Adipose tissue (tissue), 3 donors: ENCODE results near the gene RGS7. TPM values are rescaled to one million over a fixed set of nuclear protein-coding genes. Genes with fewer than 3 reads are reported as not detected.

ENCODE experiments used
- H3K27ac ChIP-seq: one replicate; pipeline ENCODE4 v1.5.1; 2013; ENCODE audit warnings: low read depth, low read length
- WGBS, 3 donors: extraction: QIAGEN DNeasy Blood & Tissue Kit; methylation state at CpG; one replicate each; pipeline ENCODE4 v1.1.7; 2013; 5-methylcytosine and 5-hydroxymethylcytosine counted together
- polyA plus RNA-seq, 3 donors: library from polyadenylated mRNA; stranded (reverse); fragments of 200-250 nt; gene quantifications; one replicate each; pipeline ENCODE4 v1.2.3, GENCODE V29; 2013
- donor health status: healthy with polysubstance abuse.
- donor health status: Bipolar disorder and iron deficiency.
- donor health status: healthy.

The RGS7 gene
- polyA plus RNA-seq, 3 donors, result 0.13 to 0.28 TPM; not detected in 1

- no peak overlapping the region for H3K27ac ChIP-seq
These were observed 487.9 kb downstream of the RGS7 start for GRCh38 chr1:240869071-240869470.

GRCh38 chr1:240866724-240867123 lies 490.3 kb downstream of the RGS7 start:
- no peak overlapping the region for H3K27ac ChIP-seq
- WGBS, 3 donors, result 53 to 64% (median 53%) methylated on average over 2 of the region's 2 CpGs

More at GRCh38 chr1:240869071-240869470, 487.9 kb downstream of the RGS7 start:
- 83 to 89% (median 86%) methylated on average over 3 of the region's 3 CpGs for WGBS, 3 donors

DNA sequence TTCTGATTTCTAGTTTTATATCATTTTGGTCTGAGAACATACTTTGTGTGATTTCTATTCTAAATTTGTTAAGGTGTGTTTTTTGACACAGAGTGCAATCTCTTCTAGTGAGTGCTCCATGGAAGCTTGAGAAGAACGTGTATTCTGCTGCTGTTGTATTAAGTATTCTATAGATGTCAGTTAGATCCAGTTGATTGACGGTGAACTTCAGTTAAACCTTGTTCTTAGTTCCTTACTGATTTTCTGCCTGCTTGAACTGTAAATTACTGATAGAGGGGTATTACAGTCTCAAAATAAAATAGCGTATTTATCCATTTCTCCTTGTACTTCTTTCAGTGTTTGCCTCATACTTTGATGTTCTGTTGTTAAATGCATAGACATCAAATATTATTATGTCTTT lies 497.0 kb downstream of the RGS7 start:
- no peak overlapping the region for H3K27ac ChIP-seq
- 69 to 83% (median 81%) methylated on average over 3 of the region's 3 CpGs for WGBS, 3 donors

GRCh38 chr1:240854367-240854766 lies 502.6 kb downstream of the RGS7 start:
- 53 to 62% (median 62%) methylated on average over 6 of the region's 6 CpGs for WGBS, 3 donors
- no peak overlapping the region for H3K27ac ChIP-seq

GRCh38 chr1:240847325-240847724 lies 509.7 kb downstream of the RGS7 start:
- no peak overlapping the region for H3K27ac ChIP-seq
- 65 to 72% (median 72%) methylated on average over 2 of the region's 2 CpGs for WGBS, 3 donors

- H3K27ac ChIP-seq, result no peak overlapping the region
- WGBS, 3 donors, result 95 to 97% (median 96%) methylated on average over 1 of the region's 1 CpG
These were observed 512.5 kb downstream of the RGS7 start for GRCh38 chr1:240844486-240844885.

- 30 to 42% (median 36%) methylated on average over 3 of the region's 3 CpGs for whole genome bisulfite sequencing, 3 donors
- H3K27ac ChIP-seq, result no peak overlapping the region
These were observed 513.2 kb downstream of the RGS7 start for GRCh38 chr1:240843798-240844197.

- 38 to 73% (median 57%) methylated on average over 1 of the region's 1 CpG for WGBS, 3 donors
- no peak overlapping the region for H3K27ac ChIP-seq
These were observed 520.7 kb downstream of the RGS7 start for GRCh38 chr1:240836271-240836670.

- 82 to 92% (median 87%) methylated on average over 9 of the region's 9 CpGs for WGBS, 3 donors
- H3K27ac ChIP-seq, result no peak overlapping the region
These were observed 521.7 kb downstream of the RGS7 start for GRCh38 chr1:240835291-240835690.

DNA sequence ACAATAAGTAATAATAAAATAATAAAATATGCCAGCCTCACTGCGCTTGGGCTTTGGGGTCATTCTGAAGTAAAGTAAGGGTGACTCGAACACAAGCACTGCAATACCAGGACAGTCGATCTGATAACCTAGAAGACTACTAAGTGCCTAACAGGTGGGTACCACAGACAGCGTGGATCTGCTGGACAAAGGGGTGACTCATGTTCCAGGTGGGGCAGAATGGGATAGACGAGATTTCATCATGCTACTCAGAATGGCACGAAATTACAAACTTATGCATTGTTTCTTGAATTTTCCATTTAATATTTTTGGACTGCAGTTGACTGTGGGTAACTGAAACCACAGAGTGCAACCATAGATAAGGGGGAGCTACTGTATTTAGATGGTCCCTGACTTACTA lies 523.9 kb downstream of the RGS7 start:
- 74 to 89% (median 89%) methylated on average over 6 of the region's 6 CpGs for WGBS, 3 donors
- no peak overlapping the region for H3K27ac ChIP-seq

GRCh38 chr1:240831922-240832321 lies 525.1 kb downstream of the RGS7 start:
- WGBS, 3 donors, result 40 to 44% (median 44%) methylated on average over 3 of the region's 3 CpGs
- no peak overlapping the region for H3K27ac ChIP-seq

DNA sequence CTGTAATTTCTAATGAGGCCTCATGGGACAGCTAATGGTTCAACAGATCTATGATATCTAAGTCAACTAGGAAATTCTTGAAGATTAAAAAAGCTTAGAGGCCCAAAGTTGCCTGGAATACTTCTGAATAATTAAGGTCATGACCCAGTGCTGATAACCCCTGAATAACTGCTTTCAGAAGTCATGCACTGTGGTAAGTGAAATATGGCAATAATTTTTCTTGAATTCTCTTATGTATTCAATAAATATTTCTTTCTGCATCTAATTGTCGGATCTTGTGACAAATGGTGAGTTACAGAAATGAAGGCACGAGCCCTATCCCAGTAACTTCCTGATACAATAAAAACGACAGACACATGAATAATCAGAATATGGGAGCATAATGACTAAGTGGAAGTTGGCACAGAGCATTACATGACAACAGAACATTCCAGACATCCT lies 525.8 kb downstream of the RGS7 start:
- 32 to 54% (median 37%) methylated on average over 3 of the region's 3 CpGs for WGBS, 3 donors
- H3K27ac ChIP-seq, result no peak overlapping the region

DNA sequence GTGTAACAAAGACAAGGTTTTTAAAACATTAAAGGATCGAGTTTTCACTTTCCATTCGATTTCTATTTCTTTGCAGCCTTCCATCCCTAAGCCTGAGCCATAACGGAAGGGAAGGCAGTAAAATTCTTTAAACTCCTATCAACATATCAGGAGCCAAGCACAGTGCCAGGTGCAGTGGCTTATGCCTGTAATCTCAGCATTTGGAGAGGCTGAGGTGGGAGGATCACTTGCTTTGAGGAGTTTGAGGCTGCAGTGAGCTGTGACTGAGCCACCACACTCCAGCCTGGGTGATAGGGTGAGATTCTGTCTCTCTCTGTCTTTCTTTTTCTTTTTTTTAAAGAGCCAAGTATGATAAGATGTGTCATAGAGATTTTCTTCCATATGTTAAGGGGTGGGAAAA lies 527.5 kb downstream of the RGS7 start:
- WGBS, 3 donors, result 70 to 79% (median 78%) methylated on average over 3 of the region's 3 CpGs
- no peak overlapping the region for H3K27ac ChIP-seq

GRCh38 chr1:240827786-240828185 lies 529.2 kb downstream of the RGS7 start:
- WGBS, 3 donors, result 86 to 93% (median 87%) methylated on average over 1 of the region's 1 CpG
- no peak overlapping the region for H3K27ac ChIP-seq

DNA sequence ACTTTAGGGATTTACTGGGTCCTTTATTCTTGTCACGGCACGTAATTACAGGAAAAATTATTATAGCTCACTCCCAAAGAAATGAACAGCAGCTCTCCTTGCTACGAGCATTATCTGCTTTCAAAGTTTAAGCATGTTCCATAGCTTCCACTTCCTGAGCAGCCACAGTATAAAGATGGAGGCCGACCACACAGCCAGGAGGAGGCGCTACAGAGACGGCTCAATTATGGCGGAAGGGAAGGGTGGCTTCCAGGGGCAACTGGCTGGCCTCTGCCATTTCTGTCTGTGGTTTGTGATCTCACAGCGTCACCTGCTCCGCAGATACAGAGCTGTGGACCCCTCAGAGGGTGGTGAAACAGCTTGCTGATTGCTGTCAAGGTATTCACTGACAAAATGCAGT lies 532.8 kb downstream of the RGS7 start:
- H3K27ac ChIP-seq, result no peak overlapping the region
- 72 to 79% (median 76%) methylated on average over 9 of the region's 9 CpGs for WGBS, 3 donors

GRCh38 chr1:240823357-240823756 lies 533.6 kb downstream of the RGS7 start:
- H3K27ac ChIP-seq, result no peak overlapping the region
- 94 to 95% (median 95%) methylated on average over 31 of the region's 31 CpGs for WGBS, 3 donors

DNA sequence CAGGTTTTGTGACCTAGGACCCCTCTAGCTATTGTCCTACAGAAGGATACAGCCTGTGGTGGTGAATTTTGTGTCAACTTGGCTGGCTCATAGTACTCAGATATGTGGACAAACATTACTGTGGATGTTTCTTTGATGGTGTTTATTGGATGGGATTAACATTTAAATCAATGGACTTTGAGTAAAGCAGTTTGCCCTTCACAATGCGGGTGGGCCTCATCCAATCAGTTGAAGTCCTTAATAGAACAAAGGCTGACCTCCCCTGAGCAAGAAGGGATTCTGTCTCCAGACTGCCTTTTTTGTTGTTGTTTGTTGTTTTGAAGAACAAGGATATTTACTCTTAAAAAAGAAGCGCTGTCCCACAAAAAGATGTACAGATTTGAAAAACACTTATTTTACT lies 535.1 kb downstream of the RGS7 start:
- no peak overlapping the region for H3K27ac ChIP-seq
- WGBS, 3 donors, result 88 to 96% (median 94%) methylated on average over 2 of the region's 2 CpGs

DNA sequence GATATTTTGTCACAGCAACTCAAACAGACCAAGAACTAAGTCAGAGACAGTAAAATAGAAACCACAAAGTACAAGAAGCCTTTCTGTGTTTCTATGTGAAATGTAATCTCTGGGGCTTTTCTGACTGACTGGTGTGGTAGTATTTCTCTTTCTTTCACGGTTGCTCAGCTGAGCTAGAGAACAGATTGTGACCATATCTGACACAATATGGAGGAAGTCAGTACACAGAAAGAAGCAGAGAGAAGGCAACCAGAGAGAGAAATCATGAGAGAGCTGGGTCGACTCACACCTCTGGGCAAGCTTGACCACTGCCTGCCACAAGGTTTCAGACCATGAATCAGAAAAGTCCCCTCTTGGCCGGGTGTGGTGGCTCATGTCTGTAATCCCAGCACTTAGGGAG lies 536.2 kb downstream of the RGS7 start:
- WGBS, 3 donors, result 15 to 51% (median 20%) methylated on average over 3 of the region's 3 CpGs
- H3K27ac ChIP-seq, result no peak overlapping the region

DNA sequence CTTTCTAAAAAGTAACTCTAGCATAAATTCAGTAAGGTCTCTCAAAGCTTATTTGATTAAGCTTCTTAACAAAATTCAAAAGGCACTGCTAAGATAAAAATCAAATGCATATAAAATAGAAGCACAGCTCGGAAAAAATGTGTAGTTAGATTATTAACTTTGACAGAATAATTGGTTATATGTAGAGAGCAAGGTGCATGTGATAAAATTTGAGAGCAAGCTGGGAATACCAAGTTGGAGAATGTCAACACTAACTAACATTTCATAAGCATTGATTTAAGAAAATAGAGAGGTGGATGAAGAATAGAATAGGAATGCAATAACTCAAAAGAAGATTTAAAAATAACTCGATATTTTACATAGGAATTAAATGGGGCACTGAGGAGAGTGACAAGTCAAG lies 540.5 kb downstream of the RGS7 start:
- WGBS, 3 donors, result 49 to 73% (median 69%) methylated on average over 2 of the region's 2 CpGs
- no peak overlapping the region for H3K27ac ChIP-seq

DNA sequence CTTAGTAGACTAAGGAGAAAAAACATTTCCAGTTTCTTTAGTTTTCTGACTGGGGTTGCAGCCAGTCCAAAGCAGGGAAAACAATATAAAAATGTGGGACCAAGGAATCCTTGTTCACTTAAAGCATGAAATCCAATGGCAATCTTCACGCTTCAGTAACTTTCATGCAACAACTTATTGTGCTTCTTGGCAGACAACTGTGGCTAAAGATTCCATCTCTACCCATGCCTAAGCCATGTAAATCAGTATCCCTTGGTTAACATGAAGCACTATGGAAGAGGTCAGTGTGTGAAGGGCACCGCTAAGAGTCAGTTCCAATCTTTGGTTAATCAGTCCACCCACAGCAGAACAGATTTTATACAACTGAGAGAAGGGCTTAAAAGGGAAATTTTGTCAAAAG lies 543.3 kb downstream of the RGS7 start:
- 82 to 94% (median 92%) methylated on average over 2 of the region's 2 CpGs for WGBS, 3 donors

DNA sequence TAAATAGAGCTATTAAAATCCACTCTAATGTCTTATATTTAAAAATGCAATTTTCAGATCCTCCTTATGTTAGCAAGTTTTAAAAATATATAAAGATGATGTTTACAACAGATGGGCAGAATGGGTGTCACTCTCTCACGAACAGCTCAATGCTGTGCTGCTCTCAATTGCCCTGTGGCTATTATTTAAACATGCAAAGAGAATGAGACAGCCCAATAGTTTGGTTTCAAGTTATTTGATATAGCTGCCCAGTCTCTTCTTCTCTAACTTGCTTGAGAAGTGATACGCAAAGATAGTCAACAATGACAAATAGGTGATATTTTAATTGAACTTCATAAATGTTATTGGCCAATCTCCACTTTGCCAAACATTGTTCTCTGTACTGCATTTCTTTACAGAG lies 545.7 kb downstream of the RGS7 start:
- H3K27ac ChIP-seq, result no peak overlapping the region
- 76 to 93% (median 85%) methylated on average over 2 of the region's 2 CpGs for WGBS, 3 donors

More for the DNA sequence above, 543.3 kb downstream of the RGS7 start:
- no peak overlapping the region for H3K27ac ChIP-seq
